HepG2 (cell line): ENCODE measurements around the gene TBC1D16. TPM values are rescaled to one million over a fixed set of nuclear protein-coding genes. Genes with fewer than 3 reads are reported as not detected.
A peak's percentile ranks its signal among the peaks of the same experiment; 100 is the strongest.

Experiments
- ARID2 ChIP-seq: sonication (generic); formaldehyde crosslinking; IDR thresholded peaks from 2 replicates; pipeline ENCODE4 v1.8.1; 2022; ENCODE audit warnings: mild to moderate bottlenecking, missing genetic modification reagents, borderline replicate concordance
- BRCA1 ChIP-seq: sonication (generic); formaldehyde crosslinking; IDR thresholded peaks from 2 replicates; pipeline ENCODE4 v1.4.0; 2020; ENCODE audit warnings: missing genetic modification reagents
- HMGXB3 ChIP-seq: sonication (generic); formaldehyde crosslinking; IDR thresholded peaks from 2 replicates; pipeline ENCODE4 v1.4.0; 2020; ENCODE audit warnings: missing genetic modification reagents, borderline replicate concordance
- ISX ChIP-seq: sonication (generic); formaldehyde crosslinking; conservative IDR thresholded peaks from 2 replicates; pipeline ENCODE4 v1.5.0; 2020; ENCODE audit warnings: missing genetic modification reagents
- MTERF4 ChIP-seq: sonication (generic); formaldehyde crosslinking; IDR thresholded peaks from 2 replicates; pipeline ENCODE4 v1.8.0; 2023; ENCODE audit warnings: mild to moderate bottlenecking, missing genetic modification reagents
- NFIB ChIP-seq: sonication (generic); formaldehyde crosslinking; IDR thresholded peaks from 2 replicates; pipeline ENCODE4 v1.9.0; 2021; ENCODE audit warnings: missing genetic modification reagents, mild to moderate bottlenecking, borderline replicate concordance
- NFKBIZ ChIP-seq: IDR thresholded peaks from 2 replicates; pipeline ENCODE4 v1.6.1; 2018; ENCODE audit warnings: missing genetic modification reagents, missing compliant biosample characterization
- PITX1 ChIP-seq: sonication (generic); formaldehyde crosslinking; IDR thresholded peaks from 2 replicates; pipeline ENCODE4 v1.5.1; 2020; ENCODE audit warnings: mild to moderate bottlenecking, missing genetic modification reagents
- RAD21 ChIP-seq: fragments of 450-650 bp; formaldehyde crosslinking; IDR thresholded peaks from 2 replicates; pipeline ENCODE4 v1.5.0; 2020; ENCODE audit warnings: mild to moderate bottlenecking
- ZBTB38 ChIP-seq: sonication (generic); formaldehyde crosslinking; IDR thresholded peaks from 2 replicates; pipeline ENCODE4 v1.5.1; 2020; ENCODE audit warnings: mild to moderate bottlenecking, missing genetic modification reagents
- ZNF296 ChIP-seq: sonication (generic); formaldehyde crosslinking; conservative IDR thresholded peaks from 2 replicates; pipeline ENCODE4 v1.5.0; 2020; ENCODE audit warnings: mild to moderate bottlenecking, missing genetic modification reagents
- ZNF318 ChIP-seq: sonication (generic); formaldehyde crosslinking; IDR thresholded peaks from 2 replicates; pipeline ENCODE4 v1.4.0; 2020; ENCODE audit warnings: mild to moderate bottlenecking, missing genetic modification reagents
- ZNF484 ChIP-seq: sonication (generic); formaldehyde crosslinking; IDR thresholded peaks from 2 replicates; pipeline ENCODE4 v1.5.1; 2020; ENCODE audit warnings: mild to moderate bottlenecking, low read depth, missing genetic modification reagents, borderline replicate concordance
- ZNF670 ChIP-seq: sonication (generic); formaldehyde crosslinking; IDR thresholded peaks from 2 replicates; pipeline ENCODE4 v1.8.0; 2022; ENCODE audit warnings: mild to moderate bottlenecking, missing genetic modification reagents, borderline replicate concordance
- ZNF674 ChIP-seq: sonication (generic); formaldehyde crosslinking; IDR thresholded peaks from 2 replicates; pipeline ENCODE4 v1.5.0; 2020; ENCODE audit warnings: low read depth, mild to moderate bottlenecking, missing genetic modification reagents
- ZNF772 ChIP-seq: sonication (generic); formaldehyde crosslinking; IDR thresholded peaks from 2 replicates; pipeline ENCODE4 v1.5.0; 2020; ENCODE audit warnings: mild to moderate bottlenecking, missing genetic modification reagents
- ZNF788 ChIP-seq: sonication (generic); formaldehyde crosslinking; IDR thresholded peaks from 2 replicates; pipeline ENCODE4 v1.5.0; 2020; ENCODE audit warnings: mild to moderate bottlenecking, missing genetic modification reagents, borderline replicate concordance
- ZSCAN31 ChIP-seq: sonication (generic); formaldehyde crosslinking; IDR thresholded peaks from 2 replicates; pipeline ENCODE4 v1.5.0; 2020; ENCODE audit warnings: low read depth, mild to moderate bottlenecking, missing genetic modification reagents
- polyA plus RNA-seq, 8 experiments: library from polyadenylated mRNA; depleted of rRNA in 3 of 8; stranded (reverse) in 7 of 8; unstranded in 1 of 8; fragments of >200 nt; fragmentation: Illumina TruSeq in 4 of 8; extraction: Trizol in 4 of 8; gene quantifications; 2 replicates each; pipeline versions ENCODE4 v1.2.1 to v1.2.3, GENCODE V29; 2011 to 2016; ENCODE audit warnings: low read depth in 4 of 8, missing spikeins in 1 of 8, mixed read lengths in 1 of 8; ENCODE audit not compliant: insufficient read depth in 1 of 8
- total RNA-seq, 5 experiments: library from RNA; depleted of rRNA; stranded (reverse); fragments of >200 nt; fragmentation: Illumina TruSeq; extraction: Trizol; gene quantifications; 2 replicates each; pipeline ENCODE4 v1.2.3, GENCODE V29; 2016; ENCODE audit warnings: low read depth in 1 of 5

TBC1D16 gene
- total and polyA plus RNA-seq, 2 of the 13 experiments (the other 11 are each of a cell fraction or from before 2014, with no cell fraction given): 14.9 to 24.9 TPM

DNA sequence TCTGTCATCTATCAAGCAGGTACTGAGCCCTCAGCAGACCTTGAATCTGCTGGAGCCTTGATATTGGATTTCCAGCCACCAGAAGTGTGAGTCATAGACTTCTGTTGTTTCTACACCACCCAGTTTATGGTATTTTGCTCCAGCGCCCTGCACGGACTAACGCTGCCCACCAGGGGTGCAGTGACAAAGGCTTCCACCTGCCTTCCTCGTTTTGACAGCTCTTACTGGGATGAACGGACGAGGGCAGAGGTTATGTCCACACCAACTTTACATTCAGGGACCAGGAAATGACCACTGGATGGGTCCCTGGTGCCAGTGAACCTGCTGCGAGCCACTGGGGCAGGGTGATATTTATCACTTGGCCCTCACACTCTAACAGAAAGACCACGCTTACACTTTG, 129.8 kb downstream of the TBC1D16 start (continued):
- TF ChIP-seq ZNF772 (CRISPR knock-in tag) (no peak), MTERF4 (CRISPR knock-in tag) (no peak), HMGXB3 (CRISPR knock-in tag) (no peak), ZBTB38 (CRISPR knock-in tag) (no peak; the same call in 1 of the 2 replicates), ZNF674 (CRISPR knock-in tag) (no peak), ZNF296 (CRISPR knock-in tag) (no peak), ZNF788 (CRISPR knock-in tag) (peak; percentile 56; the same call in 1 of the 2 replicates), NFIB (CRISPR knock-in tag) (no peak), ZNF484 (CRISPR knock-in tag) (no peak), ZSCAN31 (CRISPR knock-in tag) (no peak; the same call in 1 of the 2 replicates), ARID2 (CRISPR knock-in tag) (no peak), ZNF670 (CRISPR knock-in tag) (no peak), ISX (CRISPR knock-in tag) (no peak), BRCA1 (CRISPR knock-in tag) (no peak), PITX1 (CRISPR knock-in tag) (peak; percentile 90), RAD21 (peak; percentile 88), ZNF318 (CRISPR knock-in tag) (no peak), NFKBIZ (CRISPR knock-in tag) (0 out of 2 replicates have a peak, but pooled peaks have one; percentile 57)
